HepG2 (cell line): ENCODE results near the gene MRFAP1L1. TPM values are rescaled to one million over a fixed set of nuclear protein-coding genes. Genes with fewer than 3 reads are reported as not detected.

Experiments used
- ARID5B ChIP-seq: IDR thresholded peaks from 2 replicates; pipeline ENCODE4 v1.4.0; 2020; ENCODE audit warnings: mild to moderate bottlenecking, missing genetic modification reagents
- EP300 ChIP-seq, 3 experiments: sonication (generic) in 1 of 3; formaldehyde crosslinking in 1 of 3; IDR thresholded peaks; 2 replicates each; pipeline versions ENCODE4 v1.5.1 to v1.6.1; 2011 to 2020; ENCODE audit warnings: low read depth in 2 of 3, low read length in 2 of 3, borderline replicate concordance in 1 of 3, improper control_type of control experiment in 1 of 3, mild to moderate bottlenecking in 1 of 3, missing genetic modification reagents in 1 of 3, moderate library complexity in 1 of 3
- EZH2 ChIP-seq: conservative IDR thresholded peaks from 2 replicates; pipeline ENCODE4 v1.6.1; 2012; ENCODE audit warnings: mild to moderate bottlenecking, low read depth, low read length, moderate library complexity
- FOXK1 ChIP-seq: sonication (generic); formaldehyde crosslinking; IDR thresholded peaks from 2 replicates; pipeline ENCODE4 v1.4.0; 2020; ENCODE audit warnings: low read depth, missing genetic modification reagents, borderline replicate concordance
- GFI1 ChIP-seq: sonication (generic); formaldehyde crosslinking; IDR thresholded peaks from 2 replicates; pipeline ENCODE4 v1.5.0; 2020; ENCODE audit warnings: missing genetic modification reagents, mild to moderate bottlenecking, borderline replicate concordance
- HNRNPH1 ChIP-seq: fragments of 200-400 bp; formaldehyde crosslinking; optimal IDR thresholded peaks from 2 replicates; pipeline ENCODE3; 2017; ENCODE audit warnings: mild to moderate bottlenecking, low read depth, low read length
- LBX2 ChIP-seq: sonication (generic); formaldehyde crosslinking; IDR thresholded peaks from 2 replicates; pipeline ENCODE4 v1.5.0; 2020; ENCODE audit warnings: missing genetic modification reagents, mild to moderate bottlenecking, borderline replicate concordance
- NAIF1 ChIP-seq: sonication (generic); formaldehyde crosslinking; IDR thresholded peaks from 2 replicates; pipeline ENCODE4 v1.5.0; 2020; ENCODE audit warnings: mild to moderate bottlenecking, missing genetic modification reagents, borderline replicate concordance
- POGZ ChIP-seq: sonication (generic); formaldehyde crosslinking; IDR thresholded peaks from 2 replicates; pipeline ENCODE4 v1.4.0; 2020; ENCODE audit warnings: mild to moderate bottlenecking, missing genetic modification reagents
- SAP130 ChIP-seq: IDR thresholded peaks from 2 replicates; pipeline ENCODE4 v1.6.1; 2016; ENCODE audit warnings: low read depth
- SIN3A ChIP-seq: IDR thresholded peaks from 2 replicates; pipeline ENCODE4 v1.6.1; 2011; ENCODE audit warnings: low read depth, mild to moderate bottlenecking, control low read depth, low read length, borderline replicate concordance
- SOX6 ChIP-seq, 2 experiments: fragments of 450-650 bp in 1 of 2; sonication (generic) in 1 of 2; formaldehyde crosslinking in 1 of 2; IDR thresholded peaks; 2 replicates each; pipeline versions ENCODE4 v1.4.0 to v1.6.1; 2017 to 2020; ENCODE audit warnings: antibody characterized with exemption in 1 of 2, mild to moderate bottlenecking in 1 of 2, missing genetic modification reagents in 1 of 2
- TBX3 ChIP-seq: fragments of 450-650 bp; IDR thresholded peaks from 2 replicates; pipeline ENCODE4 v1.6.1; 2017; ENCODE audit warnings: antibody characterized with exemption, mild to moderate bottlenecking, inconsistent platforms, borderline replicate concordance
- THAP11 ChIP-seq: IDR thresholded peaks from 2 replicates; pipeline ENCODE4 v1.6.1; 2016; ENCODE audit warnings: missing biosample characterization, missing genetic modification reagents
- ZNF576 ChIP-seq: sonication (generic); formaldehyde crosslinking; IDR thresholded peaks from 2 replicates; pipeline ENCODE4 v1.4.0; 2020; ENCODE audit warnings: mild to moderate bottlenecking, missing genetic modification reagents
- ZNF609 ChIP-seq: sonication (generic); formaldehyde crosslinking; IDR thresholded peaks from 2 replicates; pipeline ENCODE4 v1.4.0; 2020; ENCODE audit warnings: mild to moderate bottlenecking, missing genetic modification reagents, borderline replicate concordance
- polyA plus RNA-seq, 8 experiments: library from polyadenylated mRNA; depleted of rRNA in 3 of 8; stranded (reverse) in 7 of 8; unstranded in 1 of 8; fragments of >200 nt; fragmentation: Illumina TruSeq in 4 of 8; extraction: Trizol in 4 of 8; gene quantifications; 2 replicates each; pipeline versions ENCODE4 v1.2.1 to v1.2.3, GENCODE V29; 2011 to 2016; ENCODE audit warnings: low read depth in 4 of 8, missing spikeins in 1 of 8, mixed read lengths in 1 of 8; ENCODE audit not compliant: insufficient read depth in 1 of 8
- total RNA-seq, 5 experiments: library from RNA; depleted of rRNA; stranded (reverse); fragments of >200 nt; fragmentation: Illumina TruSeq; extraction: Trizol; gene quantifications; 2 replicates each; pipeline ENCODE4 v1.2.3, GENCODE V29; 2016; ENCODE audit warnings: low read depth in 1 of 5

MRFAP1L1 gene
- total and polyA plus RNA-seq, 2 of the 13 experiments (the other 11 are each of a cell fraction or from before 2014, with no cell fraction given), result 44.8 to 76.6 TPM

GRCh38 chr4:6733358-6734164 is 23.9 kb upstream of the MRFAP1L1 start (continued):
- TF ChIP-seq EP300 (IDR thresholded peaks at IDR 0.05; ENCODE audit: low read depth in 2 of 2, low read length in 2 of 2) (peak in 1 of 2 experiments; percentile 78; a peak in 2 of 4 replicates), EP300 (CRISPR knock-in tag; IDR thresholded peaks at IDR 0.05; ENCODE audit: borderline replicate concordance) (peak; percentile 85), NAIF1 (CRISPR knock-in tag) (no peak), SAP130 (CRISPR knock-in tag) (peak; percentile 83), SOX6 (IDR thresholded peaks at IDR 0.05) (no peak), SOX6 (CRISPR knock-in tag; IDR thresholded peaks at IDR 0.05) (peak; percentile 90), HNRNPH1 (peak; percentile 28), LBX2 (CRISPR knock-in tag) (peak; percentile 17; the same call in 1 of the 2 replicates), ZNF609 (CRISPR knock-in tag) (peak; percentile 97), SIN3A (no peak), ARID5B (CRISPR knock-in tag) (peak; percentile 93), TBX3 (peak; percentile 60; the same call in 1 of the 2 replicates), POGZ (peak; percentile 74), GFI1 (CRISPR knock-in tag) (peak; percentile 96), FOXK1 (CRISPR knock-in tag) (peak; percentile 79), THAP11 (CRISPR knock-in tag) (peak; percentile 45; the same call in 1 of the 2 replicates), EZH2 (no peak), ZNF576 (0 out of 2 replicates have a peak, but pooled peaks have one; percentile 11)
